ENCODE data around the gene SFMBT2. TPM values are rescaled to one million over a fixed set of nuclear protein-coding genes. Genes with fewer than 3 reads are reported as not detected.

The SFMBT2 gene
- total RNA-seq, 1 experiment from 2014 or later = 14.3 TPM

DNA sequence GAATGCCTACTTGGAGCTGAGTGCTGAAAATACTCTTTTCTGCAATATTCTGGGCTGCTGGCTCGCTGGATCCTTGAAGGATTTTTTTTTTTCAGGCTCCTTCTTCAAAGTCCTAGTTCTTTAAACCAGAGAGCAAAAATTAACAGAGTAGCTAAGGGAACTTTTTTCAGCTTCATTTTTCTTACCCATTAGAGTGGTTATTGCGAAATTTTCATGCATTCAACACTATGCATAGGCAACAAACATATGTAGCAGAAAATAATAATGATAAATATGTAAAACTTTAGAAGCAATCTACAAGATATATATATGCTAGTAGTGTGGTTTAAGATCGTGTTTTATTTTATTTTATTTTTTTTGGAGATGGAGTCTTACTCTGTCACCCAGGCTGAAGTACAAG is 264.6 kb downstream of the SFMBT2 start:
- CTCF ChIA-PET = interaction anchor here (1.5 kb wide), 1 partner anchor 264 kb away, joined by 3 read pairs; the partner anchor contains the start of gene SFMBT2

DNA sequence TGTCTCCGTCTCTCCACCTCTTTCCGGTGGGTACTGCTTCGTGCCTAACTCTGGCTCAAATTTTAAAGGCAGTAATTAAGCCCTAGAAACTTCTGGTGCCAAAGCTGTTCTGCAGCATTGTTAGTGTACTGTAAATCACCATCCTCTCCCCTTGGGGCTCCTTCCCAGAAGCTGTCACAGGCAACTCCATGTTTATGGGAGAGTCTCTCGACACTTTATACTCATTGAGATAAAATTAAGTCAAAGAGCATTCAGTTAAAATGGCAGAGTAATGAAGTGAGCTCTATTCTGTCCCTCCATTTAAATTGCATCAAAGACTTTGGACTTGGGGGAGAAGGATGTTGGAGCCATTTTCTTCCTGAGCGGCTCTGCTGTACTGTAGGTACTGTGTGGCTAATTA is 274.8 kb downstream of the SFMBT2 start:
- Mint-ChIP-seq H3K4me3 (no peak overlapping the region), H3K36me3 (peaks cover 5% of the 10 kb centered on the region), H3K4me1 (no peaks in the 10 kb centered on the region), H3K27ac (no peak overlapping the region), H3K9me3 (peaks cover 10% of the 10 kb centered on the region), H3K27me3 (ENCODE audit: low read depth) (peaks cover 6% of the 10 kb centered on the region)
- ATAC-seq (no peak), DNase-seq (ENCODE audit: low spot score) (no peak)
- ChIA-PET POLR2A (no interaction called here), CTCF (interaction anchor here (1.5 kb wide), 1 partner anchor 15 kb away, joined by 7 read pairs; no protein-coding TSS in a partner anchor)
- TF ChIP-seq KAT7 (CRISPR knock-in tag; IDR thresholded peaks at IDR 0.05; ENCODE audit: borderline replicate concordance) = no peak
- no peak for TF ChIP-seq IRF2 (CRISPR knock-in tag; IDR thresholded peaks at IDR 0.05; ENCODE audit: borderline replicate concordance, low read depth)
- TF ChIP-seq, protein P1, sequence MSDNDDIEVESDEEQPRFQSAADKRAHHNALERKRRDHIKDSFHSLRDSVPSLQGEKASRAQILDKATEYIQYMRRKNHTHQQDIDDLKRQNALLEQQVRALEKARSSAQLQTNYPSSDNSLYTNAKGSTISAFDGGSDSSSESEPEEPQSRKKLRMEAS (CRISPR knock-in tag; IDR thresholded peaks at IDR 0.05) = no peak
- TF ChIP-seq SMAD4 (CRISPR knock-in tag; IDR thresholded peaks at IDR 0.05) = no peak
- no peak for TF ChIP-seq FOXP1 (CRISPR knock-in tag; IDR thresholded peaks at IDR 0.05; ENCODE audit: borderline replicate concordance)
- TF ChIP-seq, protein P2, sequence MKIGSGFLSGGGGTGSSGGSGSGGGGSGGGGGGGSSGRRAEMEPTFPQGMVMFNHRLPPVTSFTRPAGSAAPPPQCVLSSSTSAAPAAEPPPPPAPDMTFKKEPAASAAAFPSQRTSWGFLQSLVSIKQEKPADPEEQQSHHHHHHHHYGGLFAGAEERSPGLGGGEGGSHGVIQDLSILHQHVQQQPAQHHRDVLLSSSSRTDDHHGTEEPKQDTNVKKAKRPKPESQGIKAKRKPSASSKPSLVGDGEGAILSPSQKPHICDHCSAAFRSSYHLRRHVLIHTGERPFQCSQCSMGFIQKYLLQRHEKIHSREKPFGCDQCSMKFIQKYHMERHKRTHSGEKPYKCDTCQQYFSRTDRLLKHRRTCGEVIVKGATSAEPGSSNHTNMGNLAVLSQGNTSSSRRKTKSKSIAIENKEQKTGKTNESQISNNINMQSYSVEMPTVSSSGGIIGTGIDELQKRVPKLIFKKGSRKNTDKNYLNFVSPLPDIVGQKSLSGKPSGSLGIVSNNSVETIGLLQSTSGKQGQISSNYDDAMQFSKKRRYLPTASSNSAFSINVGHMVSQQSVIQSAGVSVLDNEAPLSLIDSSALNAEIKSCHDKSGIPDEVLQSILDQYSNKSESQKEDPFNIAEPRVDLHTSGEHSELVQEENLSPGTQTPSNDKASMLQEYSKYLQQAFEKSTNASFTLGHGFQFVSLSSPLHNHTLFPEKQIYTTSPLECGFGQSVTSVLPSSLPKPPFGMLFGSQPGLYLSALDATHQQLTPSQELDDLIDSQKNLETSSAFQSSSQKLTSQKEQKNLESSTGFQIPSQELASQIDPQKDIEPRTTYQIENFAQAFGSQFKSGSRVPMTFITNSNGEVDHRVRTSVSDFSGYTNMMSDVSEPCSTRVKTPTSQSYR (CRISPR knock-in tag; IDR thresholded peaks at IDR 0.05) = no peak
- TF ChIP-seq ETV6 (CRISPR knock-in tag; IDR thresholded peaks at IDR 0.05) = no peak
- TF ChIP-seq, protein P3, sequence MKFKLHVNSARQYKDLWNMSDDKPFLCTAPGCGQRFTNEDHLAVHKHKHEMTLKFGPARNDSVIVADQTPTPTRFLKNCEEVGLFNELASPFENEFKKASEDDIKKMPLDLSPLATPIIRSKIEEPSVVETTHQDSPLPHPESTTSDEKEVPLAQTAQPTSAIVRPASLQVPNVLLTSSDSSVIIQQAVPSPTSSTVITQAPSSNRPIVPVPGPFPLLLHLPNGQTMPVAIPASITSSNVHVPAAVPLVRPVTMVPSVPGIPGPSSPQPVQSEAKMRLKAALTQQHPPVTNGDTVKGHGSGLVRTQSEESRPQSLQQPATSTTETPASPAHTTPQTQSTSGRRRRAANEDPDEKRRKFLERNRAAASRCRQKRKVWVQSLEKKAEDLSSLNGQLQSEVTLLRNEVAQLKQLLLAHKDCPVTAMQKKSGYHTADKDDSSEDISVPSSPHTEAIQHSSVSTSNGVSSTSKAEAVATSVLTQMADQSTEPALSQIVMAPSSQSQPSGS (CRISPR knock-in tag; IDR thresholded peaks at IDR 0.05; ENCODE audit: borderline replicate concordance, low read depth) = no peak

More for the DNA sequence above, 264.6 kb downstream of the SFMBT2 start:
- POLR2A ChIA-PET = no interaction called here
- ATAC-seq (no peak), DNase-seq (ENCODE audit: low spot score) (no peak)
- H3K27me3 Mint-ChIP-seq (ENCODE audit: low read depth) = no peaks in the 10 kb centered on the region; the same call in 1 of the 2 replicates
- no peaks in the 10 kb centered on the region for H3K36me3 Mint-ChIP-seq
- TF ChIP-seq, protein P4, sequence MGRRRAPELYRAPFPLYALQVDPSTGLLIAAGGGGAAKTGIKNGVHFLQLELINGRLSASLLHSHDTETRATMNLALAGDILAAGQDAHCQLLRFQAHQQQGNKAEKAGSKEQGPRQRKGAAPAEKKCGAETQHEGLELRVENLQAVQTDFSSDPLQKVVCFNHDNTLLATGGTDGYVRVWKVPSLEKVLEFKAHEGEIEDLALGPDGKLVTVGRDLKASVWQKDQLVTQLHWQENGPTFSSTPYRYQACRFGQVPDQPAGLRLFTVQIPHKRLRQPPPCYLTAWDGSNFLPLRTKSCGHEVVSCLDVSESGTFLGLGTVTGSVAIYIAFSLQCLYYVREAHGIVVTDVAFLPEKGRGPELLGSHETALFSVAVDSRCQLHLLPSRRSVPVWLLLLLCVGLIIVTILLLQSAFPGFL (CRISPR knock-in tag; IDR thresholded peaks at IDR 0.05; ENCODE audit: borderline replicate concordance) = no peak
- TF ChIP-seq EMX1 (CRISPR knock-in tag; IDR thresholded peaks at IDR 0.05) (no peak), SOX15 (CRISPR knock-in tag; IDR thresholded peaks at IDR 0.05) (no peak), ZNF138 (CRISPR knock-in tag; conservative IDR thresholded peaks at IDR 0.05) (no peak), IRF2 (CRISPR knock-in tag; IDR thresholded peaks at IDR 0.05; ENCODE audit: borderline replicate concordance, low read depth) (no peak), NFYB (CRISPR knock-in tag; conservative IDR thresholded peaks at IDR 0.05; ENCODE audit: low read depth) (no peak), ZNF671 (CRISPR knock-in tag; IDR thresholded peaks at IDR 0.05) (no peak), CBFB (CRISPR knock-in tag; IDR thresholded peaks at IDR 0.05; ENCODE audit: low read depth) (no peak), JUN (CRISPR knock-in tag; IDR thresholded peaks at IDR 0.05) (no peak), HMGA2 (CRISPR knock-in tag; IDR thresholded peaks at IDR 0.05) (no peak), TEAD4 (CRISPR knock-in tag; IDR thresholded peaks at IDR 0.05) (no peak), GRHL2 (CRISPR knock-in tag; IDR thresholded peaks at IDR 0.05; ENCODE audit: insufficient replicate concordance, severe bottlenecking) (no peak), MYBL2 (CRISPR knock-in tag; IDR thresholded peaks at IDR 0.05) (no peak)
- TF ChIP-seq, protein P5, sequence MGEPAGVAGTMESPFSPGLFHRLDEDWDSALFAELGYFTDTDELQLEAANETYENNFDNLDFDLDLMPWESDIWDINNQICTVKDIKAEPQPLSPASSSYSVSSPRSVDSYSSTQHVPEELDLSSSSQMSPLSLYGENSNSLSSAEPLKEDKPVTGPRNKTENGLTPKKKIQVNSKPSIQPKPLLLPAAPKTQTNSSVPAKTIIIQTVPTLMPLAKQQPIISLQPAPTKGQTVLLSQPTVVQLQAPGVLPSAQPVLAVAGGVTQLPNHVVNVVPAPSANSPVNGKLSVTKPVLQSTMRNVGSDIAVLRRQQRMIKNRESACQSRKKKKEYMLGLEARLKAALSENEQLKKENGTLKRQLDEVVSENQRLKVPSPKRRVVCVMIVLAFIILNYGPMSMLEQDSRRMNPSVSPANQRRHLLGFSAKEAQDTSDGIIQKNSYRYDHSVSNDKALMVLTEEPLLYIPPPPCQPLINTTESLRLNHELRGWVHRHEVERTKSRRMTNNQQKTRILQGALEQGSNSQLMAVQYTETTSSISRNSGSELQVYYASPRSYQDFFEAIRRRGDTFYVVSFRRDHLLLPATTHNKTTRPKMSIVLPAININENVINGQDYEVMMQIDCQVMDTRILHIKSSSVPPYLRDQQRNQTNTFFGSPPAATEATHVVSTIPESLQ (CRISPR knock-in tag; IDR thresholded peaks at IDR 0.05) = no peak
- TF ChIP-seq, protein P6, sequence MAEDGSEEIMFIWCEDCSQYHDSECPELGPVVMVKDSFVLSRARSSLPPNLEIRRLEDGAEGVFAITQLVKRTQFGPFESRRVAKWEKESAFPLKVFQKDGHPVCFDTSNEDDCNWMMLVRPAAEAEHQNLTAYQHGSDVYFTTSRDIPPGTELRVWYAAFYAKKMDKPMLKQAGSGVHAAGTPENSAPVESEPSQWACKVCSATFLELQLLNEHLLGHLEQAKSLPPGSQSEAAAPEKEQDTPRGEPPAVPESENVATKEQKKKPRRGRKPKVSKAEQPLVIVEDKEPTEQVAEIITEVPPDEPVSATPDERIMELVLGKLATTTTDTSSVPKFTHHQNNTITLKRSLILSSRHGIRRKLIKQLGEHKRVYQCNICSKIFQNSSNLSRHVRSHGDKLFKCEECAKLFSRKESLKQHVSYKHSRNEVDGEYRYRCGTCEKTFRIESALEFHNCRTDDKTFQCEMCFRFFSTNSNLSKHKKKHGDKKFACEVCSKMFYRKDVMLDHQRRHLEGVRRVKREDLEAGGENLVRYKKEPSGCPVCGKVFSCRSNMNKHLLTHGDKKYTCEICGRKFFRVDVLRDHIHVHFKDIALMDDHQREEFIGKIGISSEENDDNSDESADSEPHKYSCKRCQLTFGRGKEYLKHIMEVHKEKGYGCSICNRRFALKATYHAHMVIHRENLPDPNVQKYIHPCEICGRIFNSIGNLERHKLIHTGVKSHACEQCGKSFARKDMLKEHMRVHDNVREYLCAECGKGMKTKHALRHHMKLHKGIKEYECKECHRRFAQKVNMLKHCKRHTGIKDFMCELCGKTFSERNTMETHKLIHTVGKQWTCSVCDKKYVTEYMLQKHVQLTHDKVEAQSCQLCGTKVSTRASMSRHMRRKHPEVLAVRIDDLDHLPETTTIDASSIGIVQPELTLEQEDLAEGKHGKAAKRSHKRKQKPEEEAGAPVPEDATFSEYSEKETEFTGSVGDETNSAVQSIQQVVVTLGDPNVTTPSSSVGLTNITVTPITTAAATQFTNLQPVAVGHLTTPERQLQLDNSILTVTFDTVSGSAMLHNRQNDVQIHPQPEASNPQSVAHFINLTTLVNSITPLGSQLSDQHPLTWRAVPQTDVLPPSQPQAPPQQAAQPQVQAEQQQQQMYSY (CRISPR knock-in tag; IDR thresholded peaks at IDR 0.05) = no peak
- TF ChIP-seq, protein P7, sequence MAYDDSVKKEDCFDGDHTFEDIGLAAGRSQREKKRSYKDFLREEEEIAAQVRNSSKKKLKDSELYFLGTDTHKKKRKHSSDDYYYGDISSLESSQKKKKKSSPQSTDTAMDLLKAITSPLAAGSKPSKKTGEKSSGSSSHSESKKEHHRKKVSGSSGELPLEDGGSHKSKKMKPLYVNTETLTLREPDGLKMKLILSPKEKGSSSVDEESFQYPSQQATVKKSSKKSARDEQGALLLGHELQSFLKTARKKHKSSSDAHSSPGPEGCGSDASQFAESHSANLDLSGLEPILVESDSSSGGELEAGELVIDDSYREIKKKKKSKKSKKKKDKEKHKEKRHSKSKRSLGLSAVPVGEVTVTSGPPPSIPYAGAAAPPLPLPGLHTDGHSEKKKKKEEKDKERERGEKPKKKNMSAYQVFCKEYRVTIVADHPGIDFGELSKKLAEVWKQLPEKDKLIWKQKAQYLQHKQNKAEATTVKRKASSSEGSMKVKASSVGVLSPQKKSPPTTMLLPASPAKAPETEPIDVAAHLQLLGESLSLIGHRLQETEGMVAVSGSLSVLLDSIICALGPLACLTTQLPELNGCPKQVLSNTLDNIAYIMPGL (CRISPR knock-in tag; IDR thresholded peaks at IDR 0.05) = no peak
- H3K4me3 Mint-ChIP-seq = no peak overlapping the region
- H3K4me1 Mint-ChIP-seq = peaks cover 6% of the 10 kb centered on the region
- no peak overlapping the region for H3K27ac Mint-ChIP-seq
- H3K9me3 Mint-ChIP-seq = peaks cover 6% of the 10 kb centered on the region
